NB4 (cell line): Measurements from ENCODE around the gene CPNE9.
A peak's percentile ranks its signal among the peaks of the same experiment; 100 is the strongest.

Experiments
- DNase-seq: peaks from one replicate; pipeline ENCODE4 v3.0.0; 2010; ENCODE audit warnings: low read depth
- H3K4me3 ChIP-seq: one replicate; pipeline ENCODE4 v1.5.1; 2011; ENCODE audit warnings: mild to moderate bottlenecking, low read depth, low read length, moderate library complexity
- MYC ChIP-seq: IDR thresholded peaks from 2 replicates; pipeline ENCODE4 v1.6.1; 2011; ENCODE audit warnings: low read depth, low read length
- POLR2A ChIP-seq: IDR thresholded peaks from 2 replicates; pipeline ENCODE4 v1.6.1; 2011; ENCODE audit warnings: mild to moderate bottlenecking; ENCODE audit not compliant: insufficient read length; ENCODE audit errors: extremely low read depth
- TF ChIP-seq, protein P1 (sequence below): IDR thresholded peaks from one replicate; pipeline ENCODE4 v1.5.1; 2012; ENCODE audit warnings: low read depth, low read length
- TF ChIP-seq, protein P2 (sequence below): IDR thresholded peaks from 2 replicates; pipeline ENCODE4 v1.6.1; 2011; ENCODE audit warnings: low read depth, low read length

The CPNE9 gene

DNA sequence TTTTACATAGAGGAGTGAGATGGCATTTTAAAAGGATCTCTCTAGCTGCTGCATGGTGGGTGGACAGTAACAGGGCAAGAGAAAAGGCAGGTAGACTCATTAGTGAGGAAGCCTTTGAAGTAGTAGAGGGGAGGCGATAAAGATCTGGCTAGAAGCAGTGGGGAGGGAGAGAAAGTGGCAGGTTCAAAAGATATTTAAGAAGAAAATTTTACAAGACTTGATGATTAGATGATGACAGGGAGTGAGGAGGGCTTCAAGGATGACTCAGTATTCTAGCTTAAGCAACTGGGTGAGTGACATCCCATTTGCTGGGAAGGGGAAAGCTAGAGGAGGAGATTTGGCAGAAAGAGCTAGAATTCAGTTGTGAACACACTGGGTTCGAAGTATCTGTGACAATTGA, 24.1 kb downstream of the CPNE9 start:
- peak; percentile 51 for DNase-seq
- TF ChIP-seq, protein P1, sequence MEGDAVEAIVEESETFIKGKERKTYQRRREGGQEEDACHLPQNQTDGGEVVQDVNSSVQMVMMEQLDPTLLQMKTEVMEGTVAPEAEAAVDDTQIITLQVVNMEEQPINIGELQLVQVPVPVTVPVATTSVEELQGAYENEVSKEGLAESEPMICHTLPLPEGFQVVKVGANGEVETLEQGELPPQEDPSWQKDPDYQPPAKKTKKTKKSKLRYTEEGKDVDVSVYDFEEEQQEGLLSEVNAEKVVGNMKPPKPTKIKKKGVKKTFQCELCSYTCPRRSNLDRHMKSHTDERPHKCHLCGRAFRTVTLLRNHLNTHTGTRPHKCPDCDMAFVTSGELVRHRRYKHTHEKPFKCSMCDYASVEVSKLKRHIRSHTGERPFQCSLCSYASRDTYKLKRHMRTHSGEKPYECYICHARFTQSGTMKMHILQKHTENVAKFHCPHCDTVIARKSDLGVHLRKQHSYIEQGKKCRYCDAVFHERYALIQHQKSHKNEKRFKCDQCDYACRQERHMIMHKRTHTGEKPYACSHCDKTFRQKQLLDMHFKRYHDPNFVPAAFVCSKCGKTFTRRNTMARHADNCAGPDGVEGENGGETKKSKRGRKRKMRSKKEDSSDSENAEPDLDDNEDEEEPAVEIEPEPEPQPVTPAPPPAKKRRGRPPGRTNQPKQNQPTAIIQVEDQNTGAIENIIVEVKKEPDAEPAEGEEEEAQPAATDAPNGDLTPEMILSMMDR: no peak
- TF ChIP-seq, protein P2, sequence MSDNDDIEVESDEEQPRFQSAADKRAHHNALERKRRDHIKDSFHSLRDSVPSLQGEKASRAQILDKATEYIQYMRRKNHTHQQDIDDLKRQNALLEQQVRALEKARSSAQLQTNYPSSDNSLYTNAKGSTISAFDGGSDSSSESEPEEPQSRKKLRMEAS: no peak
- TF ChIP-seq POLR2A (no peak), MYC (no peak)
- no peak overlapping the region for H3K4me3 ChIP-seq

DNA sequence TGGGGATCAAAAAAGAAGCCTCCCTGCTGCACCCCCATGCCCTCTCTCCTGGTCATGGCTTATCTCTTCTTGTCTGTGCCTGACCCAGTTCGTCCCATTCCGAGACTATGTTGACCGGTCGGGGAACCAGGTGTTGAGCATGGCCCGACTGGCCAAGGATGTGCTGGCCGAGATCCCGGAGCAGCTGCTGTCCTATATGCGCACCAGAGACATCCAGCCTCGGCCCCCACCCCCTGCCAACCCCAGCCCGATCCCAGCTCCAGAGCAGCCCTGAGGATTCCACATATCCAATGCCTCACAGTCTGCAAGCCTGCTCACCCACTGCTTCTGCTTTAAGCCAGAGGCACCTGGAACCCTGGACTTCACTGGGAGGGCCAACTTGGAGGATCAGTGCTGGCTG, 25.8 kb downstream of the CPNE9 start:
- no peak overlapping the region for H3K4me3 ChIP-seq
- DNase-seq: no peak
- TF ChIP-seq, protein P2: no peak
- TF ChIP-seq POLR2A (no peak), MYC (no peak)
- TF ChIP-seq, protein P1: no peak

DNA sequence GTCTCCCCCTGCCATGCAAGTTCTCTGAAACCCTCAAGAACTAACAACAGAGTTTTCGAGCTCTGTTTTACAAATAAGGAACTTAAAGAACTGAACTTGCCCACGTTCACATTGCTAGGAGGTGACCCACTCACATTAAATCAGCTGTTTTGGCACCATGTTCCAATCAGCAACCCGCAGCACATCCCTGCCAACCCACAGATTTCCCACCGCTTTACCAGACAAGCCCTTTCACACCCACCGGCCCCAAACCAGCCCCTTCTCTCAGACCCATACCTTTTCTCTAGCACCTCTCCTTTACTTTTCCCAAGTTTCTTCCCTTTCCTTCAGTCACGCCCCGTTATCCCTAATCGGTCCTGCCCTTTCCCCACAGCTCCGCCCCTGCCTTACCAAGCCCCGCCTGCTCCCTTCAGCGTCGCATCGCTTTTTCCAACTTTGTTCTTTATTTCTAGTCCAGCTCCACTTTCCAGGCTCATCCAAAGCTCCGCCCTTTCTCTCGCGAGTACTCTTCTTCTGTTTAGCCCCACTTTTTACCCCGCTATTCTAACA, 27.1 kb downstream of the CPNE9 start:
- DNase-seq: peak; percentile 49
- H3K4me3 ChIP-seq: peak overlapping the region; percentile 64

DNA sequence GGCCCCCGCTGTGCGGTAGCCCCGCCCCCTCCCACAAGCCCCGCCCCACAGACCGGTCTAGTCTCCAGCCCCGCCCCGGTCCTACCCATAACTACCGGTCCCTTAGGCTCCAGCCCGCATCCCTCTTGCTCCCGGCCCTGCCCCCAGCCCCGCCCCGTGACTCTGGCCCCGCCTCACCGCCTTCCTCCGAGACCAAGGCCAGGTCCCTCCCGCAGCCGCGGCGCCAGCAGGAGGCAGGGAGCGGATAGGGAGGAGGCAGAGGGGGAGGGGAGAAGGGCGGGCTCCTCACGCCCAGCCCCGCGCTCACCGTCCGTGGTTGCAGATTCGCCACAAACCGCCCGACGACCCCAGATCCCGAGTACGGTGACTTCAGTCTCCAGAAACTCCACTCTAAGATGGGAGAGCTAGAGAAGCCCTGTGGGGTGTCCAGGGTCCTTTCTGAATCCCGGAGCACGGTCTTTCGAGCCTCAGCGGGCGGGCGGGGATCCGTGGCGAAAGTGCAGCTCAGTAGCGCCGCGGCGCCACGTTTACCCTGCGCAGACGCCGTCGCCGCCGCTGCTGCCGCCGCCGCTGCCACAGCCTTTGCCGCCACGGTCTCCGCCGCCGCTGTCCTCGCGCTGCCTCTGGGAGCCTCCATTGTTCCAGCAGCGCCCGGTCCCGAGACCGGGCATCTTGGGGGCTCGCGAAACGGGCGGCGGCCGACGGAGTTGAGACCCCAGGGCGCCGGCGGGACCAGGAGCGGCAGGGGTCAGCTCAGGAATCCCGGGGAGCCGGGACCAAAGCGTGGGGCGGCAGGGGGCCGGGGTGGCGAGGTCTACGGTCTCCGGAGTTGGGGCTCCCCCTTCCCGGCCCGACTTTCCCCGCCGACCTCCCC, 27.8 kb downstream of the CPNE9 start, which contains the start of gene BRPF1:
Gene BRPF1, plus strand, starts transcription at position 530 of the 874 bp plus-strand sequence. CDS start 2,406 bp downstream, outside the sequence.
- TF ChIP-seq MYC: no peak
- peak; percentile 72 for TF ChIP-seq POLR2A
- TF ChIP-seq, protein P2: peak; percentile 41
- DNase-seq: peak; percentile 99
- peak within 1 kb of the TSS; percentile 88 for H3K4me3 ChIP-seq

More for the DNA sequence above, 27.1 kb downstream of the CPNE9 start:
- TF ChIP-seq POLR2A: no peak
- TF ChIP-seq, protein P2: 0 out of 2 replicates have a peak, but pooled peaks have one; percentile 8

DNA sequence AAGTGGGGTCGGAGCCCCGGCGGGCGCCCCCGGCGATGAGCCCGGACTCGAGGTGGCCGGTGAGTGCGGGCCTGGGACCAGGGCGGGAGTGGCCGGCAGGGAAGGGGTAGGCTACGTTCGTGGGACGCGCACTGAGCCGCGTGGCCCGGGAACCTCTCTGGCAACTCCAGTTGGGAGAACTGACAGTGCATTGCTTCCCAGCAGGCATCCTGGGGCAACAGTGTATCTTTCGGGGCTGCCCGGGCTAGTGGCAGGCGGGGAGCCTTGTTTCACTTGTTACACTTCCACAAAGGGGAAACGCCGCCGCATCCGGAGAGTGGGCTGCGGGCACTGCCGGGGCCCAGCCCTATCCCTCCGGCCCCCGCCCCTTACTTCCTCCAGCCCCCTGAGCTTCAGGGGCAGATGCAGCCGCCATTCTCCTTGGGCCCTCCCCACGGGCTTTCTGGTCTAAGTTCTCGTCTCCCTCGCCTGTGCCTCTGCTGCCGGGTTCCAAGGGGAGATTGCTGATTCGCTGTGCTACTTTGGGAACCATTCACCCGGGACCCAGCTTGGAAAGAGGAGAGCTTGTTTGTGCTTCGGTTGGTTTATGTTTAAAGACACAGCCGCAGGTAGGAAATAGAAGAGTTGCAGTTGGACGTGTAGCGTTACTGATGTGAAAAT, 28.6 kb downstream of the CPNE9 start:
- H3K4me3 ChIP-seq: peak overlapping the region; percentile 88
- DNase-seq: peak; percentile 85
- TF ChIP-seq POLR2A: peak; percentile 18
- TF ChIP-seq, protein P1: no peak
- TF ChIP-seq MYC: no peak
- TF ChIP-seq, protein P2: no peak

DNA sequence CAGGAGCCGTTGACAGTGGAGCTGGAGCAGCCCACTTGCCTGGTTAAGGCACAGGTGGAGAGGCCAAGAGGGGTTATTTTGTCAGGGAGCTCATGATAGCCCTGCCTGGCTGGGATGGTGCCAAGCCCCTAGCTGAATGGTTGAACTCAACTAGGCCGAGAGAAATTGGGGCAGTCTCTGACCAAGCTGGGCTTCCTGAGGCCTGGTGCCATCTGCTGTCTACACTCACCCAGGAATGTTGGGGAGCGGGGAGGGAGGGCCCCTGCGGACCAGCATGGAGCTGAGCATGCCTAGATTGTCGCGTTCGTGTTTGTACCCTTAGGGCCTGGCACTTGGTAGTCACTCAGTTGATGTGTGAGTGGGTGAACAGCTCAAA, 29.1 kb downstream of the CPNE9 start:
- no peak for DNase-seq
- peak overlapping the region; percentile 88 for H3K4me3 ChIP-seq
- TF ChIP-seq, protein P2: no peak
- TF ChIP-seq MYC (no peak), POLR2A (no peak)
- TF ChIP-seq, protein P1: no peak
